Suprapubic skin (tissue), 4 donors: ENCODE results near the gene ZNF75A. TPM values are rescaled to one million over a fixed set of nuclear protein-coding genes. Genes with fewer than 3 reads are reported as not detected.
A peak's percentile ranks its signal among the peaks of the same experiment; 100 is the strongest.
"Not testable (repeated sequence)": the region's sequence is repeated elsewhere in the genome, so short reads cannot be mapped to it uniquely, and the experiment has no call there.

Experiments used
- DNase-seq, 2 donors: peaks; one replicate each; pipeline ENCODE4 v3.0.0-alpha.2; 2019; ENCODE audit warnings: low spot score in 2 of 2
- H3K27ac ChIP-seq: fragments of 200-600 bp; sonication (generic); one replicate; pipeline ENCODE4 v1.5.1; 2019
- H3K27me3 ChIP-seq: fragments of 200-600 bp; sonication (generic); one replicate; pipeline ENCODE4 v1.5.1; 2019
- H3K36me3 ChIP-seq: fragments of 200-600 bp; sonication (generic); one replicate; pipeline ENCODE4 v1.5.1; 2019
- H3K4me1 ChIP-seq: fragments of 200-600 bp; sonication (generic); one replicate; pipeline ENCODE4 v1.5.1; 2019
- H3K4me3 ChIP-seq: fragments of 200-600 bp; sonication (generic); one replicate; pipeline ENCODE4 v1.5.1; 2019; ENCODE audit warnings: mild to moderate bottlenecking
- H3K9me3 ChIP-seq: fragments of 200-600 bp; sonication (generic); one replicate; pipeline ENCODE4 v1.5.1; 2019
- EP300 ChIP-seq: sonication (generic); formaldehyde crosslinking; IDR thresholded peaks from one replicate; pipeline ENCODE4 v1.6.1; 2017; ENCODE audit warnings: antibody characterized with exemption
- POLR2A ChIP-seq, 2 donors: fragments of 450-650 bp; IDR thresholded peaks; one replicate each; pipeline ENCODE4 v1.6.1; 2017; ENCODE audit warnings: antibody characterized with exemption in 2 of 2, mild to moderate bottlenecking in 2 of 2, moderate library complexity in 2 of 2
- POLR2AphosphoS5 ChIP-seq, 3 donors: sonication (generic); formaldehyde crosslinking; IDR thresholded peaks; one replicate each; pipeline ENCODE4 v1.6.1; 2017; ENCODE audit warnings: antibody characterized with exemption in 3 of 3
- WGBS: methylation state at CpG from one replicate; pipeline ENCODE4 v1.1.5; 2018; 5-methylcytosine and 5-hydroxymethylcytosine counted together
- total RNA-seq, 4 donors: library from RNA; depleted of rRNA; stranded (reverse); fragments of >200 nt; gene quantifications; one replicate each; pipeline ENCODE4 v1.1.0, GENCODE V29; 2016
- TF ChIP-seq, protein P1 (sequence below), 2 donors: fragments of 200-600 bp in 1 of 2; fragments of 450-650 bp in 1 of 2; sonication (generic) in 1 of 2; IDR thresholded peaks; one replicate each; pipeline ENCODE4 v1.5.1; 2016 to 2019; ENCODE audit warnings: antibody characterized with exemption in 2 of 2, mild to moderate bottlenecking in 1 of 2, moderate library complexity in 1 of 2

Gene ZNF75A
- total RNA-seq, 4 donors from 2014 or later: 13.8 to 40.4 (median 19.1) TPM

GRCh38 chr16:3262517-3262916 is 42.8 kb upstream of the ZNF75A start:
- TF ChIP-seq POLR2A (IDR thresholded peaks at IDR 0.05) (no peak), POLR2AphosphoS5 (IDR thresholded peaks at IDR 0.05) (no peak), EP300 (no peak)
- TF ChIP-seq, protein P1, sequence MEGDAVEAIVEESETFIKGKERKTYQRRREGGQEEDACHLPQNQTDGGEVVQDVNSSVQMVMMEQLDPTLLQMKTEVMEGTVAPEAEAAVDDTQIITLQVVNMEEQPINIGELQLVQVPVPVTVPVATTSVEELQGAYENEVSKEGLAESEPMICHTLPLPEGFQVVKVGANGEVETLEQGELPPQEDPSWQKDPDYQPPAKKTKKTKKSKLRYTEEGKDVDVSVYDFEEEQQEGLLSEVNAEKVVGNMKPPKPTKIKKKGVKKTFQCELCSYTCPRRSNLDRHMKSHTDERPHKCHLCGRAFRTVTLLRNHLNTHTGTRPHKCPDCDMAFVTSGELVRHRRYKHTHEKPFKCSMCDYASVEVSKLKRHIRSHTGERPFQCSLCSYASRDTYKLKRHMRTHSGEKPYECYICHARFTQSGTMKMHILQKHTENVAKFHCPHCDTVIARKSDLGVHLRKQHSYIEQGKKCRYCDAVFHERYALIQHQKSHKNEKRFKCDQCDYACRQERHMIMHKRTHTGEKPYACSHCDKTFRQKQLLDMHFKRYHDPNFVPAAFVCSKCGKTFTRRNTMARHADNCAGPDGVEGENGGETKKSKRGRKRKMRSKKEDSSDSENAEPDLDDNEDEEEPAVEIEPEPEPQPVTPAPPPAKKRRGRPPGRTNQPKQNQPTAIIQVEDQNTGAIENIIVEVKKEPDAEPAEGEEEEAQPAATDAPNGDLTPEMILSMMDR (IDR thresholded peaks at IDR 0.05): no peak
- DNase-seq: no peak
- Histone ChIP-seq H3K27me3 (no peaks in the 10 kb centered on the region), H3K9me3 (no peaks in the 10 kb centered on the region), H3K27ac (no peak overlapping the region), H3K4me1 (peaks cover 18% of the 10 kb centered on the region), H3K4me3 (no peak overlapping the region), H3K36me3 (peaks cover 13% of the 10 kb centered on the region)
- 94% methylated on average over 4 of the region's 4 CpGs for WGBS

DNA sequence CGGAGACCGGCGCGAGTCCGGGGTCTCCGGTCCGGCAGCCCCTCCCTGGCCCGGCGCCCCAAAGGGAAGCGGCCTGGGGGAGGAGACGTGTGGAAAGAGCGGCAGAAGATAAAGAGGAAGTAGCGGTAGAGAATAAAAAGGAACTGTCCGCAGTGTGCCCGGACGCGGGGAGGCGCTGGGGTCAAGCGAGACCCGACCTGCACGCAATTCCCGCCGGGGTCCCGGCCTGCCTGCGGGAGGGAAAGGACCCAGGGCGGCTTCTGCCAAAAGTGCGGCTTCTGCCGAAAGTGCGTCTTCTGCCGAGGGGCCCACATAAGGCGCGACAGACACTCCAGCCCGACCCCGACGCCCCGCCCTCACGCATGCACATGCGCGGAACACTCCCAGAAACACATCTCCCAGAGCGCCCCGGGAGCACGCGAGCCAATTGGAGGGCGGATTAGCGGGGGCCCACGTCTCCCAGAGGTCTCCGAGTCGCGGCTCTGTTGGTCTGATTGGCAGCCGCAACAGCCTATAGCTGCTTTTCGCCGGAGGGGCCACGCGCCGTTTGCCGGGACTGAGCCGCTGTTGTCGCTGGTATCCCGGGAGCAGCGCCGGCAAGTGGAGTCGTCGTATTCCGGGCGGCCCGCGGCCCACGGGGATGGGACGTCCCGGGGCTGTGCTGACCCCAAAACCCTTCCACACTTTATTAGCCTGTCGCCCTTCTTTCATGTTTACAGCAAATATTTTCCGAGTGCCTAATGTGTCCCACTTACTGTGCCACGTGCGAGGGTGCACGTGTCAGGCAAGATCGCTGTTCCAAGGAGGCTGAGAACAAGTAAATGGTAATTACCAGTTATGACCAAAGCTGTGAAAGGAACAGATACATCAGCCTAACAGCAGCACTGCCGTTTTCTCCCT is 40.9 kb upstream of the ZNF75A start:
- TF ChIP-seq POLR2A (IDR thresholded peaks at IDR 0.05) (peak in 1 of 2 donors; percentile 73), EP300 (no peak), POLR2AphosphoS5 (IDR thresholded peaks at IDR 0.05) (peak in 2 of 3 donors; percentile 7 to 18)
- TF ChIP-seq, protein P1 (IDR thresholded peaks at IDR 0.05): peak in 1 of 2 donors; percentile 24
- peak; percentile 95 to 96 for DNase-seq
- Histone ChIP-seq H3K4me3 (peak overlapping the region; percentile 73), H3K9me3 (no peaks in the 10 kb centered on the region), H3K4me1 (peaks cover 18% of the 10 kb centered on the region), H3K27ac (peak overlapping the region; percentile 96), H3K36me3 (peaks cover 21% of the 10 kb centered on the region), H3K27me3 (no peaks in the 10 kb centered on the region)
- 1% methylated on average over 49 of the region's 77 CpGs for WGBS

- no peak for DNase-seq
- 64% methylated on average over 5 of the region's 5 CpGs for WGBS
- Histone ChIP-seq H3K27me3 (no peaks in the 10 kb centered on the region), H3K9me3 (no peaks in the 10 kb centered on the region), H3K4me1 (peaks cover 18% of the 10 kb centered on the region), H3K27ac (no peak overlapping the region), H3K36me3 (peaks cover 21% of the 10 kb centered on the region), H3K4me3 (no peak overlapping the region)
- TF ChIP-seq POLR2AphosphoS5 (IDR thresholded peaks at IDR 0.05): no peak
- TF ChIP-seq, protein P1 (IDR thresholded peaks at IDR 0.05): no peak
- no peak for TF ChIP-seq EP300
Measured at GRCh38 chr16:3266873-3267537, 38.3 kb upstream of the ZNF75A start.

DNA sequence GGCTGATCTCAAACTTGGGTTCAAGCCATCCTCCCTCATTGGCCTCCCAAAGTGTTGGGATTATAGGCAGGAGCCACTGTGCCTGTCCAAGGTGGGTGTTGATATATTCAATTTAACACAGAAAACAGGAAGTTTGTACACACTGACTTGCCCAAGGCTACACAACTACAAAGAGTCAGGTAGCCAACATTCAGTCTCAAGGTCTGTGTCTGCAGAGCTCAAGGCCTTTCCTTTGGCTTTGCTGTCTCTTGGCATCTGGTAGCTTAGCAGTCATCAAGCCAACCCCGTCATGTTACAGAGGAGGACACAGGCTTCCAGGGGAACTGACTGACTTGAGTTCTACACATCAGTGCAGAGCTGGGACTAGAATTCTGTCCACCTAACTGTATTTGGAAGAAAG is 37.0 kb upstream of the ZNF75A start:
- H3K36me3 ChIP-seq: peaks cover 21% of the 10 kb centered on the region
- no peak overlapping the region for H3K27ac ChIP-seq
- H3K4me1 ChIP-seq: peaks cover 14% of the 10 kb centered on the region
- WGBS: 100% methylated on average over 1 of the region's 1 CpG
- TF ChIP-seq EP300 (no peak), POLR2A (IDR thresholded peaks at IDR 0.05) (no peak), POLR2AphosphoS5 (IDR thresholded peaks at IDR 0.05) (no peak)
- TF ChIP-seq, protein P1 (IDR thresholded peaks at IDR 0.05): no peak
- no peaks in the 10 kb centered on the region for H3K9me3 ChIP-seq
- DNase-seq: no peak
- H3K4me3 ChIP-seq: no peak overlapping the region
- no peaks in the 10 kb centered on the region for H3K27me3 ChIP-seq

GRCh38 chr16:3270718-3271117 is 34.6 kb upstream of the ZNF75A start:
- H3K27me3 ChIP-seq, DNase-seq: not testable (repeated sequence)

DNA sequence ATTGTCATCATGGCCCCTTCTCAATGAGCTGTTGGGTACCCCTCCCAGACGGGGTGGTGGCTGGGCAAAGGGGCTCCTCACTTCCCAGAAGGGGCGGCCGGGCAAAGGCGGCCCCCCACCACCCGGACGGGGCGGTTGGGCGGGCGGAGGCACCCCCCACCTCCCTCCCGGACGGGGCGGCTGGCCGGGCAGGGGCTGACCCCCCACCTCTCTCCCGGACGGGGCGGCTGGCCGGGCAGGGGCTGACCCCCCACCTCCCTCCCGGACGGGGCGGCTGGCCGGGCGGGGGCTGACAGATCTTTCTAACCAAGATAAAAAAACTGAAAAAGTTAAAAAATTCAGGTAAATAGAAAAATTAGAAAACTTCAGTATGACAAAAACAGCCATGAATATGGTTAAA is 34.0 kb upstream of the ZNF75A start:
- DNase-seq: not testable (repeated sequence)

More at GRCh38 chr16:3270718-3271117, 34.6 kb upstream of the ZNF75A start:
- 90% methylated on average over 5 of the region's 5 CpGs for WGBS
- H3K4me1 ChIP-seq, H3K27ac ChIP-seq, H3K4me3 ChIP-seq, H3K9me3 ChIP-seq: not testable (repeated sequence)
- peaks cover 21% of the 10 kb centered on the region for H3K36me3 ChIP-seq

More for the DNA sequence above, 34.0 kb upstream of the ZNF75A start:
- WGBS: 94% methylated on average over 22 of the region's 22 CpGs
- not testable (repeated sequence) for H3K4me3 ChIP-seq, H3K27ac ChIP-seq, H3K9me3 ChIP-seq, H3K4me1 ChIP-seq, H3K27me3 ChIP-seq
- H3K36me3 ChIP-seq: peaks cover 19% of the 10 kb centered on the region
